DOHH2 (cell line): ENCODE measurements around the gene GIMAP2.
"Not testable (repeated sequence)": the region's sequence is repeated elsewhere in the genome, so short reads cannot be mapped to it uniquely, and the experiment has no call there.

ENCODE experiments used
- H3F3A ChIP-seq: fragments of 200-600 bp; sonication (generic), shearing (Covaris generic); 2 replicates; pipeline ENCODE4 v1.6.0; 2016; ENCODE audit warnings: antibody characterized with exemption, mild to moderate bottlenecking; ENCODE audit not compliant: control insufficient read depth, insufficient read depth
- H3K27ac ChIP-seq: fragments of 200-600 bp; sonication (generic); 2 replicates; pipeline ENCODE4 v1.5.1; 2014; ENCODE audit warnings: low read depth, mild to moderate bottlenecking, low read length, moderate library complexity
- H3K27me3 ChIP-seq: fragments of 200-600 bp; sonication (generic); 2 replicates; pipeline ENCODE4 v1.6.1; 2014; ENCODE audit warnings: mild to moderate bottlenecking, low read length, mixed read lengths; ENCODE audit not compliant: control insufficient read depth
- H3K36me3 ChIP-seq: fragments of 200-600 bp; sonication (generic); 2 replicates; pipeline ENCODE4 v1.6.1; 2014; ENCODE audit warnings: mild to moderate bottlenecking, low read length, moderate library complexity, mixed read lengths; ENCODE audit not compliant: control insufficient read depth
- H3K4me1 ChIP-seq: fragments of 200-600 bp; sonication (generic); 2 replicates; pipeline ENCODE4 v1.6.1; 2014; ENCODE audit warnings: mild to moderate bottlenecking, low read length, mixed read lengths; ENCODE audit not compliant: control insufficient read depth
- H3K4me2 ChIP-seq: fragments of 200-600 bp; sonication (generic); 2 replicates; pipeline ENCODE4 v1.6.0; 2014; ENCODE audit warnings: mild to moderate bottlenecking, low read length, moderate library complexity
- H3K4me3 ChIP-seq: fragments of 200-600 bp; sonication (generic); 2 replicates; pipeline ENCODE4 v1.5.1; 2014; ENCODE audit warnings: mild to moderate bottlenecking, low read length, mixed read lengths
- H3K79me2 ChIP-seq: fragments of 200-600 bp; sonication (generic); 2 replicates; pipeline ENCODE4 v1.6.1; 2014; ENCODE audit warnings: mild to moderate bottlenecking, low read length, mixed read lengths; ENCODE audit not compliant: control insufficient read depth
- H3K9me2 ChIP-seq: fragments of 200-600 bp; sonication (generic); replicated peaks from 2 replicates; pipeline ENCODE4 v1.6.1; 2014; ENCODE audit warnings: mild to moderate bottlenecking, low read length, mixed read lengths; ENCODE audit not compliant: control insufficient read depth
- H3K9me3 ChIP-seq: fragments of 200-600 bp; sonication (generic); 2 replicates; pipeline ENCODE4 v1.6.1; 2014; ENCODE audit warnings: antibody characterized with exemption, low read length, mixed read lengths; ENCODE audit not compliant: control insufficient read depth, insufficient read depth
- H4K20me1 ChIP-seq: fragments of 200-600 bp; sonication (generic); 2 replicates; pipeline ENCODE4 v1.6.0; 2014; ENCODE audit warnings: low read depth, mild to moderate bottlenecking, antibody characterized with exemption, low read length, moderate library complexity; ENCODE audit not compliant: control insufficient read depth, insufficient read depth
- CTCF ChIP-seq: fragments of 200-600 bp; sonication (generic); IDR thresholded peaks from one replicate; pipeline ENCODE4 v1.5.1; 2014; ENCODE audit warnings: antibody characterized with exemption, mild to moderate bottlenecking, low read depth, low read length; ENCODE audit not compliant: poor library complexity, severe bottlenecking
- EZH2phosphoT487 ChIP-seq: fragments of 200-600 bp; sonication (generic); IDR thresholded peaks from 2 replicates; pipeline ENCODE4 v1.6.1; 2017; ENCODE audit warnings: borderline replicate concordance, mild to moderate bottlenecking, antibody characterized with exemption, low read length, moderate library complexity, mixed read lengths

The GIMAP2 gene

GRCh38 chr7:150660939-150661613 is 24.4 kb upstream of the GIMAP2 start:
- Histone ChIP-seq H3K27me3 (no peaks in the 10 kb centered on the region), H3K9me3 (peaks cover 7% of the 10 kb centered on the region; the same call in 1 of the 2 replicates), H4K20me1 (no peaks in the 10 kb centered on the region), H3K4me3 (no peak overlapping the region), H3K36me3 (no peaks in the 10 kb centered on the region), H3K79me2 (no peaks in the 10 kb centered on the region), H3K27ac (no peak overlapping the region), H3F3A (no peaks in the 10 kb centered on the region), H3K4me2 (no peak overlapping the region), H3K9me2 (no peaks in the 10 kb centered on the region), H3K4me1 (0 out of 2 replicates have a peak, but pooled peaks cover 5% of the 10 kb centered on the region)
- TF ChIP-seq CTCF: no peak
- TF ChIP-seq EZH2phosphoT487: no peak

- H3K4me3 ChIP-seq, H3K79me2 ChIP-seq, H3K27ac ChIP-seq, H4K20me1 ChIP-seq, H3K4me2 ChIP-seq, H3F3A ChIP-seq, H3K4me1 ChIP-seq, H3K9me3 ChIP-seq, H3K36me3 ChIP-seq, H3K9me2 ChIP-seq, H3K27me3 ChIP-seq: not testable (repeated sequence)
Measured at GRCh38 chr7:150662821-150663220, 22.7 kb upstream of the GIMAP2 start.

- H3K4me1 ChIP-seq: 0 out of 2 replicates have a peak, but pooled peaks cover 5% of the 10 kb centered on the region
- H3K9me2 ChIP-seq: no peaks in the 10 kb centered on the region
- no peaks in the 10 kb centered on the region for H3K27me3 ChIP-seq
- H4K20me1 ChIP-seq: no peaks in the 10 kb centered on the region
- H3K36me3 ChIP-seq: no peaks in the 10 kb centered on the region
- no peak overlapping the region for H3K27ac ChIP-seq
- no peaks in the 10 kb centered on the region for H3F3A ChIP-seq
- no peak overlapping the region for H3K4me3 ChIP-seq
- no peaks in the 10 kb centered on the region for H3K9me3 ChIP-seq
- no peaks in the 10 kb centered on the region for H3K79me2 ChIP-seq
- no peak overlapping the region for H3K4me2 ChIP-seq
- TF ChIP-seq EZH2phosphoT487 (no peak), CTCF (no peak)
Measured at GRCh38 chr7:150663802-150664494, 21.6 kb upstream of the GIMAP2 start.

- Histone ChIP-seq H3F3A (no peaks in the 10 kb centered on the region), H3K79me2 (no peaks in the 10 kb centered on the region), H3K4me3 (no peak overlapping the region), H4K20me1 (no peaks in the 10 kb centered on the region), H3K4me1 (0 out of 2 replicates have a peak, but pooled peaks cover 5% of the 10 kb centered on the region), H3K9me2 (no peaks in the 10 kb centered on the region), H3K9me3 (no peaks in the 10 kb centered on the region), H3K36me3 (no peaks in the 10 kb centered on the region), H3K4me2 (no peak overlapping the region), H3K27ac (no peak overlapping the region), H3K27me3 (0 out of 2 replicates have a peak, but pooled peaks cover 2% of the 10 kb centered on the region)
- no peak for TF ChIP-seq CTCF
- TF ChIP-seq EZH2phosphoT487: no peak
Measured at GRCh38 chr7:150665089-150665748, 20.3 kb upstream of the GIMAP2 start.
